ENCODE measurements around the gene SKI.
"Not testable (repeated sequence)": the region's sequence is repeated elsewhere in the genome, so short reads cannot be mapped to it uniquely, and the experiment has no call there.

Gene SKI

DNA sequence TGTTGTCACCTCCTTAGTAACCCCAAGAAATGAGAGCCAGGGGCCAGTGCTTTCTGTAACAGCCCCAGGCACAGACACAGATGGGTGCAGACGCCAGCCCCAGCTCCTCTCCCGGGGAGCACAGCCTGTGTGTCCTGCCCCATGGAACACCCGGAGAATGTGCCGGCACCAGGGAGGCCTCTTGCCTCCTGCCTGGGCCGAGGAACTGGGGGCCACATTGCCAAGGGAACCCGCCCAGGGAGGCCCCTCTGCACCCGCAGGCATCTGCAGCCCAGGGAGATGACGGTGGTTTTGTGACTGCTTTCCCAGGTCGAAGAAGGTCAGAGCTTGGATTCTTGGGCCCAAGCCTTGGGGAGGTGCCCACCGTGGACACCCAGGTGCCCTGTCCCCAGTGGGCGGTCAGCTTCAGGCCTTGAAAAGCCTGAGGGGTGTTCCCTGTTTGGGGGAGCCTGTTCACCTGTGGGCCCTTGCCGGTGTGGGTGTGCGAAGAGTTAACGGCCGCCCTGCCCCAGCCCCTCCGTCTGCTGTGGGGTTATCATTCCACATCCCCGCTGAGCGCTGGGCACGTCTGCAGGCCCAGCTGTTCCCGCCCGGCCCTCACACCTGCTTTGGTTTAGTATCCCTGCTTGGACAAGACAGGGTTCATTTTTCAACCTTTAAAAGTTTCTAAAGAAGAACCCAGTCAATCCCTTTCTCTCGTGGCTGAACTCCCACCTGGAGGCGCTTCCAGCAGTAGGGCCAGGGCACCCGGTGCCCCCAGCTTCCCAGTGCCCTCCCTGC is 100.7 kb downstream of the SKI start:
- DNase-seq, result no peak

DNA sequence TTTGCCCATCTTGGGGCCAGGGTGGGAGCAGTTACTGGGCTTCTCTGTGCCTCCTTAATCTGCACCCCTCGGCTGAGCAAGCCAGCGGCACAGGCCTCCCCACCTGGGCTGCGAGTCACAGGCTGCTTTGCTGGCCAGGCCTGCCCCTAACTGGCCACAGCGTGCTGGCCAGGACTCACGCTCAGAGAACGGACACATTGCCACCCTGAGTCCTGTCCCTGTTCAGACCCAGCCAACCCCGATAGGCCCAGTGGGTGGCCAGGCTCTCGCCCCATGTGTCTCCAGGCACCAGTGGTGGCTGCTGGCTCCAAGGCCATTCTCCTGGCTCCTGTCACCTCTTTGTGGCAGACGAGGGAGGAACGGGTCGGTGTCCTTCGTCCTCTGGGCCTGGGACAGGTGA is 101.9 kb downstream of the SKI start:
- DNase-seq, result no peak

DNA sequence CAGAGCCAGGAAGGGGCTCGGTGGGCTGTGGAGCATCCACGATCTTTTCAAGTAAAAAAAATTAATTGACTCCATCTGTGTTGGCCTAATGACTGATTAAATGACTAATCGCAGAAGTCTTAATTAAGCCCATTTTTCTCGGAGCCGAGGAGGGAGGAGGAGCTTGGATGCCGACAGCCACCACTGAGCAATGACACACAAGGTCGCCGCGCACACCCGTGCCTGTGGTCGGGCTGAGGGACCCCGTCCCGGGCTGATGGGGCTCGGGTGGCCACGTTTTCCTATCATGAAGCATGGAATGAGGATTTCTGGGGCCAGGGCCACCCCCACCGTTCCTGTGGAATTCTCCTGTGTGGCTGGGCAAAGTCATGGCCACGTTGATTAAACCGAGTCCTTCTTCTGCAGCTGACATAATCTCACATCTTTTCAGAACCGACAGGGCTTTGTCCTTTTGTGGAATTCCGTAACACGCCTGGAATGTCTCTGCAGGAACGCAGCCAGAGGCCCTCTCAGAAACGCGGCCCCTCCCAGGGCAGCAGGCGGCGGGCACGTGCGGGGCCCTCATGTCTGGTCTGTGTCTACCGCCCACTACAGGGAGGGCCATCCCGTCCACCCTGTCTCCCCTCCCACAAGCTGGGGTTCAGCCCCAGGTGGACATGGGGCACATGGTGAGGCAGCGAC is 102.5 kb downstream of the SKI start:
- no peak for DNase-seq

GRCh38 chr1:2331200-2331544 is 103.1 kb downstream of the SKI start:
- DNase-seq, result no peak

DNA sequence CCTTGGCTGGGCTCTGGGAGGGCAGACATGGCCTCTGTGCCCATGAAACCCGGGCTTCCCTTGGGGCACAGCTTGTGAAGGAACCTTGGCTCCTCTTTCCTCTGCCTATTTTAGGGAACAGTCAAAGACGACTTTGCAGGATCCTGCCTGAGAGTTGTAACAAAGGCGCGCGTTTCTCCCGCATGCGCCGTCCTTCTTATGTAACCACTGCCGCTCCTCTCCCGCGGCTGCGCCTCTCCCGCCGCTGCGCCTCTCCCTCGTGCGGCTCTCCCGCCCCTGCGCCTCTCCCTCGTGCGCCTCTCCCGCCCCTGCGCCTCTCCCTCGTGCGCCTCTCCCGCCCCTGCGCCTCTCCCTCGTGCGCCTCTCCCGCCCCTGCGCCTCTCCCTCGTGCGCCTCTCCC is 103.5 kb downstream of the SKI start:
- not testable (repeated sequence) for DNase-seq

GRCh38 chr1:2334366-2334765 is 106.2 kb downstream of the SKI start:
- DNase-seq, result no peak

DNA sequence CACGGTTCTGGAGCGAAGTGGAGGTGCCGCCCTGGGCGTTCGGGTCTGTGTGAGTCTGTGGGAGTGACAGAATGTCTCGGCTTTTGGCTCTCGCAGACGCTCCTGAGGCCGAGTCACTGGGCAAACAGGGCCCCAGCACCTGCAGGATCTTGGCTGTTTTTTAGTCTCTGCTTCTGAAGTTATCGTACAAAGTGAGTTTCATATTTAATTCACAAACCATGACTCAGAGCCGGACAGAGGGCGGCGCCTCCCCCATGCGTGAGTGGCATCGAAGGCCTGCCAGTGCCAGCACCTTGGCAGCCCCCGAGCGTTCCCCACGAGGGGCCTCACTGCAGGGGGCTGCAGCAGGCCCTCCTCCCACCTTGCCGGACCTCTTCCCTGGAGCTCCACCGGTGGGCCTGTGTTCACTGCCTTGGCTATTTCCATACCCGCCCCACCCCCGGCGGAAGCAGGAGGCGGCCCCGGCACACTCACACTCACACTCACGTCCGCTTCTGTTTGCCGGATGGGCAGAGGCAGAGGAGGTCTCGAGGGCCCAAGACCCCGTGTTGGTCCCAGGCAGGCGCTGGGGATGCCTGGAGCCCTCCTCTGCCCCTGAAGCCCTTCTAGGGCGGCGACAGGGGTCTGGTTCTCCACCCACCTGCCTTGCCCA is 106.9 kb downstream of the SKI start:
- no peak for DNase-seq

GRCh38 chr1:2335721-2336455 is 107.8 kb downstream of the SKI start:
- no peak for DNase-seq

GRCh38 chr1:2336499-2336898 is 108.4 kb downstream of the SKI start:
- DNase-seq, result no peak

DNA sequence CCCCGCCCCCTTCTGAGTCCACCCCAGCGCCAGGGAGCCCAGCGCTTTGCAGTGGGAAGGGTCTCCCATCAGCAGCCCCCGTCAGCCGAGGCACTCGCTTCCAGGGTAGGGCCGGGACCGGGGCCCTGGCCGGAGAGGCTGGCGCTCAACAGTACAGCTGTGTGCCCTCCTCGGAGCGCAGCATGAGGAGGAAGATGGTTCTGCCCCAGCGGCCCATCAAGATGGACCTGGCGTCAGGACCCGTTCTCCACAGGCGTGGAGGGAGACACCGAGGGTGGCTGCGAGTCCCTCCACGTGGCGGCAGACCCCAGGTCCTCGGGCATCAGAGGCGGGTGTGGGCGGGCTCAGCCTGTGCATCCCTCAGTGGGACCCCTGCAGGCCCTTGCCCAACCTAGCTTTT is 109.0 kb downstream of the SKI start:
- no peak for DNase-seq

GRCh38 chr1:2337501-2337900 is 109.4 kb downstream of the SKI start:
- DNase-seq, result no peak

DNA sequence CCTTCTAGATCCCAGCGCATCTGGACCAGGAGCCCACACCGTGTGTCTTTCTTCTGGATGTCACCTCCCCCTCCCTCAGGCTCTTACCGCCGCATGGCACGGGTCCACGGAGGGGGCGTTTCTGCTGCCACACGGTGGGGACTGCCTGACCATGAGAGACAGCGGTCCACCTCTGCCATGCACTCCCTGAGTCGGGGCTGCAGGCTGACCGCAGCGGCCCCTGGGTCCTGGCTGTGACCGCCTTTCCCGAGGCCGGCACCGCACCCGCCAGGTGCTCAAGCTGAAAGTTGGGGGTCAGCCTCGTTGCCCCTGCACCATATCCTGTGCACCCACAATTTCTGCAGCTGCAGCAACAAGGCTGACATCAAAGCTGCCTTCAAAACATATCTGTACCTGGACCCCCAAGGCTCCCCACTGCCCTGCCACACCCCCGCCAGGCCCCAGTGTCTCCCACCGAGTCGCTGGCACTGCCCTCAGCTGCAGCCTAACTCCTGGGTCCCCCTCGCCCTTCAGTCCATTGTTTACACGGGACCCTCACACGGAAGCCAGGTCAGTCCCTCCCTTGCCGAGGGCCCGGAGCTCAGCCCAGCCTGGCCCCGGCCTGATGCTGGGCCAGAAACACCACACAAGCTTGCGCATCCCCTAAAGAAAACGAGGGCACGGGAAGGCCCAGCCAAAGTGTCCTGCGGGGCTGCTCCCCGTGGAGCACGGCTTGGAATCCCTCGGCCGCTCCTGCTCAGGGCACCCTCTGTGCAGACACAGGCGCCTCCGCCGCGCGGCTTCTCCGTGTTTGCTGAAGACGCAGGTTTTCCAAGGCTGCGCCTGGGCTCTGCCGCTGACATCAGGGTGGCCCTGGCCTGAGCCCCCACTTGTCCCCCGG is 111.3 kb downstream of the SKI start:
- DNase-seq, result no peak

- no peak for DNase-seq
Measured at GRCh38 chr1:2340086-2340917, 112.2 kb downstream of the SKI start.

GRCh38 chr1:2340918-2341254 is 112.8 kb downstream of the SKI start:
- DNase-seq, result no peak

DNA sequence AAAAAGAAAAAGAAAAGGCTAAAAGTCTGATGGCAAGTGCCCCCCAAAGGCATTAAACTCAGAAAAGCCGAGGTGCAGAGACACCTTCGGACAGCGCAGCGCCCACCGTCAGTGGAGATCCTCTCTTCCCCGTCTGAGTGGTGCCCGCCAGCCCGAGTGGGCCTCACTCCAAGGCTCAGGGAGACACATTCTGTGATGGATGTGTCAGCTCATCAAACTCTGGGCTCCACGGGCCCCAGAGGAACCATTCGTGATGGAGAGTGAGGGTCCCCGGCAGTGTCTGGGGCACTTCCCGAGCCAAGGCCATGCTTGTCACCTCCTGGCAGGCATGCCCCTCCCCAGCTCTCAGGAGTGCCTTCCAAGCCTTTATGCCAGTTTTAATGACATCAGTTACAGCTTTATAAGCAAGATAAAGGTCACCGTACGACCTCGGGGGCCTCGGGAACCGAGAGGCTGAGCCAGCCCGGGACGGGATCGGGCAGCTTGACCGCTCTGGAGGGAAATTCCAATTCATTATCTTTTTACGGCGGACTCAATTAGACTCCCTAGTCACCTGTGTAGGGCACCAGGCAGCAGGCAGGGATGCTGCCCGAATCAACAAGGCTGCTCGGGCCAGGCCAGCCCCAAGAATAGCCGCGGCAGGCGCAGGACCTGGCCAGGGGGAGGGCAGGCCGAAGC is 113.7 kb downstream of the SKI start:
- no peak for DNase-seq

DNA sequence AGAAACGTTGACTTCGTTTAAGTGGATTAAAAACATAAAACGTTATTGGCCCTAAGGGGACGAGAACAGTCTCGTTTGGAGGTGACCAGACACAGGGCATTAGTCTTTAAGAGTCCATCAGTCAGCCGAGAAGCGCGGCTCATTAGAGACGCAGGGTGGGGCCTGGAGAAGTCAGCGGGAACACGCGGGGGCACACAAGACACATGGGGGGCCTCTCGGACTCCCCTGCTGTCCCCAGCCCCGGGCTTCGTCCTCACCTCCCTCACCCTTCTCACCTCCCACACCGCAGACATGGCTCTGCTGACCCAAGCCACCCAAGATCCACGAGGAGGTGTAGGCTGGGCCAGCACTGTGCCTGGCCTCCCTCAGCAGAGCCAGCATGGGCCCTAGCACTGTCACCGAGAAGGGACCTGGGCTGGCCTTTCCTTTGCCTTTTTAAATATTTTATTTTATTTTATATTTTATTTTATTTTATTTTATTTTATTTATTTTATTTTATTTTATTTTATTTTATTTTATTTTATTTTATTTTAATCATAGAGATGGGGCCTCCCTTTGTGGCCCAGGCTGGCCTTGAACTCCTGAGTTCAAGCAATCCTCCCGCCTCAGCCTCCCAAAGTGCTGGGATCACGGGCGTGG is 114.4 kb downstream of the SKI start:
- no peak for DNase-seq

DNA sequence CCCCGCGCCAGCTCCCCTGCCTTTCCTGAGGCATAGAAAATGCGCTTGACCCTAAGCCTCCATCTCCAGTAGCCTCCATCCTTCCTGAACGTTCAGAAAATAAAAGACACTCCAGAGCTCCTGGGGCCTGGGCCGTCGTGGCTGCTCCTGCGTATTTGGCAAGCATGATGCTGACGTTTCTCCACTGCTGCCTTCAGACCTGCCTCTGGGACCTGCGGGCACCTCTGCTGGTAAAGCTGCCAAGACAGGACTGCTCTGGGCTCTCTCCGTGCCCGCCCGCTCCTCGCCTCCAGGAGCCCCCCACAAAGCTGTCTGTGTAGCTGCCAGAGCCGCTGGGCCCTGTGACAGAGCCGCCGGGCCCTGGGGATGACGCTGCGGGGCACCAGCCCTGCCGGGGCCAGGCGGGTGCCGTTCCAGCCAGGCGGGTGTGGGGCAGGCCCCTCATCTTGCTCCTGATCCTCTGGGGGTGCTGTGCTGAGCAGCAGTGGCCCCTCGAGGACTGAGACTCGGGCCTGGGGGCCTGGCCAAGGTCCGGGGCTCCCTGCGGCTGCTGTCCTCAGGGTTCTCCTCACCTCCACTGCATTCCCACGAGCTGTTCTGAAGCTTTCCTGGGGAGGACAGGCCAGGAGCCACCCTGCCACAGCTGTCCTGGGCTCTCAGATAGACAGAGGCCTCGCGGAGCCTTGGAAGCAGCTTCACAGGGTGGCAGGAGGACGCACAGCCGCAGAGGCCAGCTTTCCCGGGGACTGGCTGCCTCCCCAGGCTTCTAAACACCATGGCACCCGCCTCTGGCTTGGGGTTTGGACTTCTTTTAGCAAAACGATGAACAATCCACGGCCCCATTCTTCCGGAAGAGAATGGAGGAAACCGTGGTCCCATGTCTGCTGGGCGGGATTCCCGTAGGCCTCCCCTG is 115.2 kb downstream of the SKI start:
- no peak for DNase-seq

DNA sequence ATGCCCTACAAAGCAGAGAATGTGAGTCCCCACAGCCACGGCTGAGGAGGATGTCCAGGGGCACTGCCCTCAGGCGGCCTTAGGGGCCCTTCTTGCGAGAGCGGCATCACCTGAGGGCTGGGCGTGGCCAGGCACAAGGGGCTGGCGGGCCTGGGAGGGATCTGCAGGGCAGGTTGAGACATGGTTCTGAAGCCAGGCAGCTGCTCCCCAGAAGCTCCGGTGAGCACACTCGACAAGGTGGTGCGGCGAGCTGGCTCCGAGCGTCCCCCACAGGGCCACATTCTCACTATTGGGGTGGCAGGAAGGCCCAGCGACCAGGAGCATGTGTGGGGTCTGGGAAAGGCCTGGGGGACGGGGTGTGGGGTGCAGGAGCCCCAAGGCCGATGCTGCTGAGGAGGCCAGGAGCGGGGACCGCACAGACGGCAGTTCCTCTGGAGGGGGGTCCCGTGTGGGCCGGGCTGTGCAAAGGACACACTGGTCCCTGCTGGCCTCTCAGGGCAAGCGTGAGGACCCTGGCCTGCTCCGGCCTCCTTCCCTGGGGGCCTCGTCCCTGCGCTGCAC is 116.1 kb downstream of the SKI start:
- DNase-seq, result no peak

DNA sequence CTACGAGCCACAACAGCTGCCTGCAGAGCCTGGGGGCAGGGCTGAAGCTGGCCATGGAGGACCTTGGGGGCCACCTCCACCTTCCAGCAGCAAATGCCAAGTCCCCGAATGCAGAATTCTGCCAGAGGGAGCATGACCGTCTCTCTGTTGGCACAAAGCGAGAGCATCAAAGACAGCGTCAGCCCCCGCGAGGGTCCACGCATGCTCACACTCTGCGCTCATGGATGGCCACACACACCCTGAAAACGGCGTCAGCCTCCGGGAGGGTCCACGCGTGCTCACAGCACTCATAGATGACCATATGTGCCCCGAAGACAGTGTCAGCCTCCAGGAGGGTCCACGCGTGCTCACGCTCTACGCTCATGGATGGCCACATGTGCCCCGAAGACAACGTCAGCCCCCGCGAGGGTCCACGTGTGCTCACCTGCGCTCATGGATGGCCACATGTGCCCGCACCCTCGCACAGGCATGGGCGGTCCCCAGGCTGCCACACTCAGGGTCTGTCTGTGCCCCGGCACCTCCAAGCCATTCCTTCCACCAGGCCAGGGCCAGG is 116.7 kb downstream of the SKI start:
- no peak for DNase-seq
